Thoracic aorta (tissue), 2 donors: Measurements from ENCODE around the gene PDHA1. TPM values are rescaled to one million over a fixed set of nuclear protein-coding genes. Genes with fewer than 3 reads are reported as not detected.

ENCODE experiments used
- ATAC-seq: fragments of 150-250 bp; one replicate; pipeline ENCODE4 v1.8.0; 2017; ENCODE audit warnings: low read depth; ENCODE audit not compliant: insufficient number of reproducible peaks, low FRiP score
- DNase-seq: peaks from one replicate; pipeline ENCODE4 v3.0.0-alpha.2; 2020; ENCODE audit warnings: low spot score
- H3K27ac ChIP-seq, 2 donors: fragments of 200-600 bp; sonication (generic); 1 replicate in 1 of 2; 2 replicates in 1 of 2; pipeline ENCODE4 v1.5.1; 2016; ENCODE audit warnings: mild to moderate bottlenecking in 2 of 2, moderate library complexity in 2 of 2
- H3K27me3 ChIP-seq: fragments of 200-600 bp; sonication (generic); replicated peaks from 2 replicates; pipeline ENCODE4 v1.6.0; 2016; ENCODE audit warnings: mild to moderate bottlenecking; ENCODE audit not compliant: insufficient read depth
- H3K36me3 ChIP-seq: fragments of 200-600 bp; sonication (generic); one replicate; pipeline ENCODE4 v1.5.1; 2016
- H3K4me1 ChIP-seq, 2 donors: fragments of 200-600 bp; sonication (generic); 1 replicate in 1 of 2; 2 replicates in 1 of 2; pipeline versions ENCODE4 v1.5.1 to v1.6.0; 2016; ENCODE audit warnings: low read depth in 2 of 2, mild to moderate bottlenecking in 1 of 2; ENCODE audit not compliant: control insufficient read depth in 1 of 2
- H3K4me3 ChIP-seq: fragments of 200-600 bp; sonication (generic); 2 replicates; pipeline ENCODE4 v1.5.1; 2016; ENCODE audit warnings: mild to moderate bottlenecking
- H3K9me3 ChIP-seq: fragments of 200-600 bp; sonication (generic); 2 replicates; pipeline ENCODE4 v1.5.1; 2016
- CTCF ChIP-seq: fragments of 200-600 bp; sonication (generic); IDR thresholded peaks from one replicate; pipeline ENCODE4 v1.5.1; 2019; ENCODE audit warnings: antibody characterized with exemption
- total RNA-seq, 2 donors: library from RNA; depleted of rRNA; stranded (reverse); fragments of >200 nt; gene quantifications; one replicate each; pipeline versions ENCODE4 v1.1.0 to v1.2.3, GENCODE V29; 2016

Gene PDHA1
- total RNA-seq, 2 donors from 2014 or later = 47.8 to 102 TPM

- H3K36me3 ChIP-seq = no peaks in the 10 kb centered on the region
- H3K4me3 ChIP-seq = no peak overlapping the region
- no peaks in the 10 kb centered on the region for H3K27me3 ChIP-seq
- DNase-seq (no peak), ATAC-seq (no peak)
- no peak for TF ChIP-seq CTCF
- no peaks in the 10 kb centered on the region for H3K9me3 ChIP-seq
- no peak overlapping the region for H3K27ac ChIP-seq
- no peaks in the 10 kb centered on the region for H3K4me1 ChIP-seq
These were observed 8.6 kb upstream of the PDHA1 start for GRCh38 chrX:19334945-19335626.

GRCh38 chrX:19342331-19342906 lies 1.3 kb upstream of the PDHA1 start:
- ATAC-seq = no peak
- H3K27ac ChIP-seq = peak overlapping the region in 1 of 2 donors; percentile 69

GRCh38 chrX:19343085-19343534 lies 617 bp upstream of the PDHA1 start:
- Histone ChIP-seq H3K27ac (peak overlapping the region; percentile 55 to 69), H3K4me1 (peaks cover 0 to 7% of the 10 kb centered on the region in 2 donors), H3K27me3 (no peaks in the 10 kb centered on the region), H3K36me3 (no peaks in the 10 kb centered on the region), H3K4me3 (peak overlapping the region; percentile 81), H3K9me3 (no peaks in the 10 kb centered on the region)
- DNase-seq = no peak
- TF ChIP-seq CTCF = no peak
- ATAC-seq = peak; percentile 15

More at GRCh38 chrX:19342331-19342906, 1.3 kb upstream of the PDHA1 start:
- no peaks in the 10 kb centered on the region for H3K9me3 ChIP-seq
- H3K4me3 ChIP-seq = no peak overlapping the region
- no peaks in the 10 kb centered on the region for H3K36me3 ChIP-seq
- H3K4me1 ChIP-seq = peaks cover 0 to 3% of the 10 kb centered on the region in 2 donors
- H3K27me3 ChIP-seq = no peaks in the 10 kb centered on the region
- no peak for TF ChIP-seq CTCF
- DNase-seq = no peak

GRCh38 chrX:19344661-19345060 lies 934 bp downstream of the PDHA1 start:
- H3K36me3 ChIP-seq = no peaks in the 10 kb centered on the region
- TF ChIP-seq CTCF = no peak
- no peaks in the 10 kb centered on the region for H3K27me3 ChIP-seq
- DNase-seq (no peak), ATAC-seq (no peak)
- peaks cover 0 to 7% of the 10 kb centered on the region in 2 donors for H3K4me1 ChIP-seq
- no peak overlapping the region for H3K27ac ChIP-seq
- no peaks in the 10 kb centered on the region for H3K9me3 ChIP-seq
- peak overlapping the region; percentile 81 for H3K4me3 ChIP-seq

GRCh38 chrX:19347916-19348315 lies 4.2 kb downstream of the PDHA1 start:
- H3K27ac ChIP-seq = no peak overlapping the region
- DNase-seq = no peak
- no peak for TF ChIP-seq CTCF
- H3K4me1 ChIP-seq = peaks cover 0 to 7% of the 10 kb centered on the region in 2 donors
- no peak for ATAC-seq
- H3K36me3 ChIP-seq = peaks cover 8% of the 10 kb centered on the region
- H3K9me3 ChIP-seq = no peaks in the 10 kb centered on the region
- no peaks in the 10 kb centered on the region for H3K27me3 ChIP-seq
- H3K4me3 ChIP-seq = no peak overlapping the region
